HCT116 (cell line): ENCODE measurements around the gene COL4A1. TPM values are rescaled to one million over a fixed set of nuclear protein-coding genes. Genes with fewer than 3 reads are reported as not detected.

Experiments
- ATAC-seq: fragments of 200-7000 bp; cut with Tn5 transposase; 2 replicates; pipeline ENCODE4 v1.9.1; 2020; ENCODE audit warnings: mild to moderate bottlenecking, moderate library complexity
- BruUV-seq: library from RNA; stranded (reverse); fragments of 400-500 nt; replicated peaks from 2 replicates; lab custom pipeline; 2021; lab: Mats Ljungman, UMichigan
- CTCF ChIA-PET: fragments of 300-600 bp; sonication (Branson Sonifier 250); formaldehyde crosslinking; loops from one replicate; lab custom pipeline; 2021; ENCODE audit warnings: antibody characterized with exemption; lab: Charles Lee
- POLR2A ChIA-PET: fragments of 300-600, 350-600 bp; sonication (Branson Sonifier 250); formaldehyde crosslinking; loops from one replicate; lab custom pipeline; 2021; ENCODE audit warnings: antibody characterized with exemption; lab: Charles Lee
- RAD21 ChIA-PET, 2 experiments: fragments of 300-600 bp; sonication (Branson Sonifier 250); formaldehyde crosslinking; loops; one replicate each; lab custom pipeline; 2023; ENCODE audit warnings: low total read pairs in 2 of 2; ENCODE audit not compliant: uncharacterized antibody in 2 of 2, unreplicated experiment in 2 of 2, low non-redundant PET in 1 of 2; lab: Charles Lee
- DNase-seq: peaks from one replicate; pipeline ENCODE4 v3.0.0-alpha.2; 2010; ENCODE audit warnings: low read depth, low spot score
- H2AFZ ChIP-seq: fragments of 200-600 bp; shearing (Covaris generic), sonication (generic); 2 replicates; pipeline ENCODE4 v1.6.1; 2017; ENCODE audit warnings: low read depth, mixed run types, mixed read lengths, antibody characterized with exemption, low read length; ENCODE audit not compliant: poor library complexity, severe bottlenecking
- H3K27ac ChIP-seq: 2 replicates; pipeline ENCODE4 v1.5.1; 2012; ENCODE audit warnings: low read depth, low read length
- H3K27me3 ChIP-seq: fragments of 200-600 bp; sonication (generic); 2 replicates; pipeline ENCODE4 v1.6.1; 2016; ENCODE audit warnings: mixed run types, low read length, mixed read lengths; ENCODE audit not compliant: insufficient read depth
- H3K36me3 ChIP-seq, 2 experiments: fragments of 200-500 bp in 1 of 2; fragments of 200-600 bp in 1 of 2; sonication (Bioruptor generic) in 1 of 2; sonication (generic) in 1 of 2; 2 replicates each; pipeline versions ENCODE4 v1.5.1 to v1.6.1; 2014 to 2016; ENCODE audit warnings: low read length in 2 of 2, inconsistent platforms in 1 of 2, mixed read lengths in 1 of 2, mixed run types in 1 of 2; ENCODE audit not compliant: insufficient read depth in 2 of 2, control insufficient read depth in 1 of 2
- H3K4me1 ChIP-seq, 2 experiments: fragments of 200-600 bp in 1 of 2; sonication (generic) in 1 of 2; 2 replicates each; pipeline versions ENCODE4 v1.5.1 to v1.6.1; 2012 to 2017; ENCODE audit warnings: low read length in 2 of 2, inconsistent platforms in 1 of 2, mild to moderate bottlenecking in 1 of 2, mixed read lengths in 1 of 2, mixed run types in 1 of 2, moderate library complexity in 1 of 2; ENCODE audit not compliant: insufficient read depth in 2 of 2, control insufficient read depth in 1 of 2
- H3K4me2 ChIP-seq: fragments of 200-600 bp; sonication (generic); 2 replicates; pipeline ENCODE4 v1.6.1; 2017; ENCODE audit warnings: mixed run types, low read length, mixed read lengths
- H3K4me3 ChIP-seq, 2 experiments: fragments of 200-600 bp in 1 of 2; sonication (generic) in 1 of 2; replicated peaks in 1 of 2; 2 replicates each; pipeline ENCODE4 v1.5.1; 2011 to 2016; ENCODE audit warnings: low read length in 2 of 2, control low read depth in 1 of 2, low read depth in 1 of 2, mild to moderate bottlenecking in 1 of 2, mixed read lengths in 1 of 2, mixed run types in 1 of 2
- H3K79me2 ChIP-seq: fragments of 200-600 bp; sonication (generic); 2 replicates; pipeline ENCODE4 v1.6.1; 2017; ENCODE audit warnings: mild to moderate bottlenecking, mixed run types, low read length, moderate library complexity, mixed read lengths; ENCODE audit not compliant: insufficient read depth
- H3K9ac ChIP-seq: fragments of 200-600 bp; sonication (generic); 2 replicates; pipeline ENCODE4 v1.6.1; 2016; ENCODE audit warnings: low read length, mixed read lengths
- H3K9me2 ChIP-seq: fragments of 200-600 bp; sonication (generic), shearing (Covaris generic); 2 replicates; pipeline ENCODE4 v1.6.1; 2017; ENCODE audit warnings: mixed run types, mild to moderate bottlenecking, moderate library complexity; ENCODE audit not compliant: insufficient read depth
- H3K9me3 ChIP-seq, 2 experiments: fragments of 200-500 bp in 1 of 2; fragments of 200-600 bp in 1 of 2; sonication (Bioruptor generic) in 1 of 2; sonication (generic) in 1 of 2; 2 replicates each; pipeline ENCODE4 v1.6.1; 2014 to 2017; ENCODE audit warnings: low read length in 2 of 2, mixed read lengths in 2 of 2, inconsistent platforms in 1 of 2, low read depth in 1 of 2, mild to moderate bottlenecking in 1 of 2, mixed run types in 1 of 2, moderate library complexity in 1 of 2; ENCODE audit not compliant: control insufficient read depth in 1 of 2, insufficient read depth in 1 of 2
- H4K20me1 ChIP-seq: fragments of 200-600 bp; sonication (generic), shearing (Covaris generic); 2 replicates; pipeline ENCODE4 v1.6.1; 2017; ENCODE audit warnings: mixed run types, mild to moderate bottlenecking, moderate library complexity; ENCODE audit not compliant: insufficient read depth
- CEBPB ChIP-seq: IDR thresholded peaks from 2 replicates; pipeline ENCODE4 v1.6.1; 2012; ENCODE audit warnings: low read depth
- ELF1 ChIP-seq: IDR thresholded peaks from 2 replicates; pipeline ENCODE4 v1.6.1; 2012; ENCODE audit warnings: low read depth, borderline replicate concordance
- EZH2 ChIP-seq: fragments of 200-600 bp; sonication (generic); IDR thresholded peaks from 2 replicates; pipeline ENCODE4 v1.6.1; 2017; ENCODE audit warnings: antibody characterized with exemption, mixed run types
- FOSL1 ChIP-seq: IDR thresholded peaks from 2 replicates; pipeline ENCODE4 v1.6.1; 2012; ENCODE audit warnings: low read depth
- JUND ChIP-seq: IDR thresholded peaks from 2 replicates; pipeline ENCODE4 v1.6.1; 2012
- POLR2AphosphoS5 ChIP-seq: IDR thresholded peaks from 2 replicates; pipeline ENCODE4 v1.6.1; 2011; ENCODE audit warnings: mild to moderate bottlenecking, low read depth, low read length, moderate library complexity
- RAD21 ChIP-seq: IDR thresholded peaks from 2 replicates; pipeline ENCODE4 v1.6.1; 2012; ENCODE audit warnings: low read depth, mild to moderate bottlenecking
- SP1 ChIP-seq: IDR thresholded peaks from 2 replicates; pipeline ENCODE4 v1.6.1; 2012; ENCODE audit warnings: low read depth
- SRF ChIP-seq: IDR thresholded peaks from 2 replicates; pipeline ENCODE4 v1.6.1; 2012; ENCODE audit warnings: low read depth
- YY1 ChIP-seq: IDR thresholded peaks from 2 replicates; pipeline ENCODE4 v1.6.1; 2011; ENCODE audit warnings: low read length, low read depth, moderate library complexity, mild to moderate bottlenecking; ENCODE audit not compliant: insufficient replicate concordance; ENCODE audit errors: extremely low read depth
- intact Hi-C: fragments of 100-400 bp; cut with micrococcal nuclease; formaldehyde crosslinking; loops from 2 replicates; pipeline ENCODE4 v1.10.0; 2022
- total RNA-seq: library from RNA; stranded (reverse); gene quantifications from one replicate; pipeline ENCODE4 v1.2.1, GENCODE V29; 2021; ENCODE audit not compliant: unreplicated experiment
- TF ChIP-seq, protein P1 (sequence below): IDR thresholded peaks from 2 replicates; pipeline ENCODE4 v1.6.1; 2012; ENCODE audit warnings: low read depth
- TF ChIP-seq, protein P2 (sequence below): IDR thresholded peaks from 2 replicates; pipeline ENCODE4 v1.6.1; 2012
- TF ChIP-seq, protein P3 (sequence below): IDR thresholded peaks from 2 replicates; pipeline ENCODE4 v1.6.1; 2011; ENCODE audit warnings: mild to moderate bottlenecking, low read length, moderate library complexity; ENCODE audit not compliant: insufficient replicate concordance; ENCODE audit errors: extremely low read depth
- TF ChIP-seq, protein P4 (sequence below), 3 experiments: fragments of 200-600 bp in 1 of 3; sonication (generic) in 1 of 3; IDR thresholded peaks in 2 of 3; conservative IDR thresholded peaks in 1 of 3; 2 replicates each; pipeline ENCODE4 v1.5.1; 2012 to 2017; ENCODE audit warnings: low read depth in 2 of 3, low read length in 2 of 3, antibody characterized with exemption in 1 of 3, borderline replicate concordance in 1 of 3, control low read depth in 1 of 3, mild to moderate bottlenecking in 1 of 3, mixed read lengths in 1 of 3, mixed run types in 1 of 3, moderate library complexity in 1 of 3; ENCODE audit not compliant: insufficient read depth in 1 of 3

Gene COL4A1
- total RNA-seq, 1 experiment from 2014 or later = 0.57 TPM

DNA sequence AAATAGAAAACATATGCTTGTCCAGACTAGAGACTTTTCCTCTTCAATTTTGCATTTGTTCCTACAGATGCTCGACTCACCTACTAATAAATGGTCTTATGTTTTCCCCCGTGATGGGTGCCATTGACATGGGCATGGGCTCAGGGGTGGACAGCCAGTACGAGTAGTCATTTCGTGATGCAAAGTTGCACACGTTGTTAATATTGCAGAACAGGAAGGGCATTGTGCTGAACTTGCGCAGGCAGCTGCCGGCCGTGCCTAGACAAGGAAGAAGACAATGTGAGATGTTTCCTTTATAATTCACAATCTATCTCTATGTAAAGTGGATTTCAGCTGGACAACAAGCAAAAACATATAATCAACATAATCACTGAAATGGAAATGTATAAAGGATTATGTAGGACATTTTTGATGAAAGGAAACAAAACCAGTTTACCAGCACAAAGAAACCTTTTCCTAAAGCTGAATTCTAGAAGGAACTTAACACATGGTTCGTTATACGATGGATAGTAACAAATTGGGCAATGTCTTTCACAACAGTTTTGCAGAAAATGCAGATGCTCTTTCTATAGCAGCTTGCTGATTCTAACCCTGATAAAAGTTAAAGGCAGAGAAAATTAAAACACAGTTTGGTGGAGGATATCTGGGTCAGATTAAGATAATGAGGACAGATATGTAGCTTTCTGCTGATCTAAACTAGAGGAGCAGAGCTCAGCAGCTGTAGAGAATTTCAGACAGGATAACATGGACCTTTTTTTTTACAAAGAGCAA is 145.7 kb downstream of the COL4A1 start:
- ATAC-seq (no peak), DNase-seq (no peak)
- H3K4me3 ChIP-seq = no peak overlapping the region
- no peak overlapping the region for H3K4me2 ChIP-seq
- no peaks in the 10 kb centered on the region for H3K9me3 ChIP-seq
- no peak overlapping the region for H3K27ac ChIP-seq
- CTCF ChIA-PET = no interaction called here
- no peaks in the 10 kb centered on the region for H3K79me2 ChIP-seq
- H3K9me2 ChIP-seq = no peaks in the 10 kb centered on the region
- no peak overlapping the region for H3K9ac ChIP-seq
- H4K20me1 ChIP-seq = no peaks in the 10 kb centered on the region
- no peaks in the 10 kb centered on the region; the same call in 1 of the 2 replicates for H3K27me3 ChIP-seq
- H2AFZ ChIP-seq = no peak overlapping the region
- peaks cover 0 to 10% of the 10 kb centered on the region in 2 experiments; a peak in 2 of 4 replicates for H3K4me1 ChIP-seq
- RAD21 ChIA-PET = no interaction called here
- BruUV-seq = no TSS peak
- intact Hi-C loops = no loop called here
- no peak for TF ChIP-seq RAD21
- no peak for TF ChIP-seq JUND
- TF ChIP-seq, protein P1, sequence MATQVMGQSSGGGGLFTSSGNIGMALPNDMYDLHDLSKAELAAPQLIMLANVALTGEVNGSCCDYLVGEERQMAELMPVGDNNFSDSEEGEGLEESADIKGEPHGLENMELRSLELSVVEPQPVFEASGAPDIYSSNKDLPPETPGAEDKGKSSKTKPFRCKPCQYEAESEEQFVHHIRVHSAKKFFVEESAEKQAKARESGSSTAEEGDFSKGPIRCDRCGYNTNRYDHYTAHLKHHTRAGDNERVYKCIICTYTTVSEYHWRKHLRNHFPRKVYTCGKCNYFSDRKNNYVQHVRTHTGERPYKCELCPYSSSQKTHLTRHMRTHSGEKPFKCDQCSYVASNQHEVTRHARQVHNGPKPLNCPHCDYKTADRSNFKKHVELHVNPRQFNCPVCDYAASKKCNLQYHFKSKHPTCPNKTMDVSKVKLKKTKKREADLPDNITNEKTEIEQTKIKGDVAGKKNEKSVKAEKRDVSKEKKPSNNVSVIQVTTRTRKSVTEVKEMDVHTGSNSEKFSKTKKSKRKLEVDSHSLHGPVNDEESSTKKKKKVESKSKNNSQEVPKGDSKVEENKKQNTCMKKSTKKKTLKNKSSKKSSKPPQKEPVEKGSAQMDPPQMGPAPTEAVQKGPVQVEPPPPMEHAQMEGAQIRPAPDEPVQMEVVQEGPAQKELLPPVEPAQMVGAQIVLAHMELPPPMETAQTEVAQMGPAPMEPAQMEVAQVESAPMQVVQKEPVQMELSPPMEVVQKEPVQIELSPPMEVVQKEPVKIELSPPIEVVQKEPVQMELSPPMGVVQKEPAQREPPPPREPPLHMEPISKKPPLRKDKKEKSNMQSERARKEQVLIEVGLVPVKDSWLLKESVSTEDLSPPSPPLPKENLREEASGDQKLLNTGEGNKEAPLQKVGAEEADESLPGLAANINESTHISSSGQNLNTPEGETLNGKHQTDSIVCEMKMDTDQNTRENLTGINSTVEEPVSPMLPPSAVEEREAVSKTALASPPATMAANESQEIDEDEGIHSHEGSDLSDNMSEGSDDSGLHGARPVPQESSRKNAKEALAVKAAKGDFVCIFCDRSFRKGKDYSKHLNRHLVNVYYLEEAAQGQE = no peak
- no peak for TF ChIP-seq SRF
- TF ChIP-seq, protein P2, sequence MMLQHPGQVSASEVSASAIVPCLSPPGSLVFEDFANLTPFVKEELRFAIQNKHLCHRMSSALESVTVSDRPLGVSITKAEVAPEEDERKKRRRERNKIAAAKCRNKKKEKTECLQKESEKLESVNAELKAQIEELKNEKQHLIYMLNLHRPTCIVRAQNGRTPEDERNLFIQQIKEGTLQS = no peak
- TF ChIP-seq FOSL1 = no peak
- TF ChIP-seq YY1 = no peak
- TF ChIP-seq, protein P3, sequence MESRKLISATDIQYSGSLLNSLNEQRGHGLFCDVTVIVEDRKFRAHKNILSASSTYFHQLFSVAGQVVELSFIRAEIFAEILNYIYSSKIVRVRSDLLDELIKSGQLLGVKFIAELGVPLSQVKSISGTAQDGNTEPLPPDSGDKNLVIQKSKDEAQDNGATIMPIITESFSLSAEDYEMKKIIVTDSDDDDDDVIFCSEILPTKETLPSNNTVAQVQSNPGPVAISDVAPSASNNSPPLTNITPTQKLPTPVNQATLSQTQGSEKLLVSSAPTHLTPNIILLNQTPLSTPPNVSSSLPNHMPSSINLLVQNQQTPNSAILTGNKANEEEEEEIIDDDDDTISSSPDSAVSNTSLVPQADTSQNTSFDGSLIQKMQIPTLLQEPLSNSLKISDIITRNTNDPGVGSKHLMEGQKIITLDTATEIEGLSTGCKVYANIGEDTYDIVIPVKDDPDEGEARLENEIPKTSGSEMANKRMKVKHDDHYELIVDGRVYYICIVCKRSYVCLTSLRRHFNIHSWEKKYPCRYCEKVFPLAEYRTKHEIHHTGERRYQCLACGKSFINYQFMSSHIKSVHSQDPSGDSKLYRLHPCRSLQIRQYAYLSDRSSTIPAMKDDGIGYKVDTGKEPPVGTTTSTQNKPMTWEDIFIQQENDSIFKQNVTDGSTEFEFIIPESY = no peak
- TF ChIP-seq CEBPB = no peak
- no peak for TF ChIP-seq SP1
- TF ChIP-seq, protein P4, sequence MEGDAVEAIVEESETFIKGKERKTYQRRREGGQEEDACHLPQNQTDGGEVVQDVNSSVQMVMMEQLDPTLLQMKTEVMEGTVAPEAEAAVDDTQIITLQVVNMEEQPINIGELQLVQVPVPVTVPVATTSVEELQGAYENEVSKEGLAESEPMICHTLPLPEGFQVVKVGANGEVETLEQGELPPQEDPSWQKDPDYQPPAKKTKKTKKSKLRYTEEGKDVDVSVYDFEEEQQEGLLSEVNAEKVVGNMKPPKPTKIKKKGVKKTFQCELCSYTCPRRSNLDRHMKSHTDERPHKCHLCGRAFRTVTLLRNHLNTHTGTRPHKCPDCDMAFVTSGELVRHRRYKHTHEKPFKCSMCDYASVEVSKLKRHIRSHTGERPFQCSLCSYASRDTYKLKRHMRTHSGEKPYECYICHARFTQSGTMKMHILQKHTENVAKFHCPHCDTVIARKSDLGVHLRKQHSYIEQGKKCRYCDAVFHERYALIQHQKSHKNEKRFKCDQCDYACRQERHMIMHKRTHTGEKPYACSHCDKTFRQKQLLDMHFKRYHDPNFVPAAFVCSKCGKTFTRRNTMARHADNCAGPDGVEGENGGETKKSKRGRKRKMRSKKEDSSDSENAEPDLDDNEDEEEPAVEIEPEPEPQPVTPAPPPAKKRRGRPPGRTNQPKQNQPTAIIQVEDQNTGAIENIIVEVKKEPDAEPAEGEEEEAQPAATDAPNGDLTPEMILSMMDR (IDR thresholded peaks at IDR 0.05 in 2 of 3, conservative IDR thresholded peaks at IDR 0.05 in 1 of 3; ENCODE audit: borderline replicate concordance in 1 of 3, insufficient read depth in 1 of 3, low read depth in 2 of 3, low read length in 2 of 3) = no peak
- no peak for TF ChIP-seq EZH2
- no peak for TF ChIP-seq ELF1
- no peak for TF ChIP-seq POLR2AphosphoS5
- TF ChIP-seq, all 23 proteins: peak for 0
- H3K36me3 ChIP-seq = no peaks in the 10 kb centered on the region
- POLR2A ChIA-PET = no interaction called here
